ENCODE measurements around the gene IGSF10.

GRCh38 chr3:151445273-151446001 is 15.4 kb downstream of the IGSF10 start:
- TF ChIP-seq CTCF (IDR thresholded peaks at IDR 0.05) (no peak), ZFX (IDR thresholded peaks at IDR 0.05; ENCODE audit: borderline replicate concordance) (no peak)
